Activated B cell treated with CpG ODN at 0.5 μM for 24 hours (primary cell): ENCODE measurements around the gene ZNF77. TPM values are rescaled to one million over a fixed set of nuclear protein-coding genes. Genes with fewer than 3 reads are reported as not detected.
"Not testable (repeated sequence)": the region's sequence is repeated elsewhere in the genome, so short reads cannot be mapped to it uniquely, and the experiment has no call there.

Source experiments
- ATAC-seq: fragments of 200-7000 bp; cut with Tn5 transposase; one replicate; pipeline ENCODE4 v1.10.0; 2021; ENCODE audit warnings: low read depth, mild to moderate bottlenecking, moderate library complexity
- CTCF ChIA-PET: fragments of 350-600 bp; sonication (Branson Sonifier 250); formaldehyde crosslinking; loops from one replicate; lab custom pipeline; 2021; ENCODE audit warnings: antibody characterized with exemption; lab: Charles Lee
- POLR2A ChIA-PET: fragments of 350-600 bp; sonication (Branson Sonifier 250); formaldehyde crosslinking; loops from one replicate; lab custom pipeline; 2021; ENCODE audit warnings: antibody characterized with exemption; lab: Charles Lee
- DNase-seq: peaks from one replicate; pipeline ENCODE4 v3.0.0; 2022
- H3K27ac Mint-ChIP-seq: one replicate; pipeline ENCODE4 v1.8.0; 2020; ENCODE audit warnings: mixed read lengths
- H3K27me3 Mint-ChIP-seq: one replicate; pipeline ENCODE4 v1.8.0; 2021; ENCODE audit warnings: mixed read lengths
- H3K36me3 Mint-ChIP-seq: one replicate; pipeline ENCODE4 v1.8.0; 2021; ENCODE audit warnings: low read depth, mixed read lengths
- H3K4me1 Mint-ChIP-seq: one replicate; pipeline ENCODE4 v1.8.0; 2021; ENCODE audit warnings: mixed read lengths
- H3K4me3 Mint-ChIP-seq: one replicate; pipeline ENCODE4 v1.8.0; 2020; ENCODE audit warnings: mild to moderate bottlenecking, mixed read lengths
- H3K9me3 Mint-ChIP-seq: one replicate; pipeline ENCODE4 v1.8.0; 2020; ENCODE audit warnings: mixed read lengths
- CTCF ChIP-seq: fragments of 200-600 bp; IDR thresholded peaks from one replicate; pipeline ENCODE4 v1.8.0; 2022; ENCODE audit warnings: antibody characterized with exemption, mild to moderate bottlenecking
- intact Hi-C: fragments of 100-400 bp; cut with micrococcal nuclease; formaldehyde crosslinking; loops from one replicate; pipeline ENCODE4 v1.15.1; 2024
- total RNA-seq: library from RNA; stranded (reverse); gene quantifications from 2 replicates; pipeline ENCODE4 v1.2.3, GENCODE V29; 2022

The ZNF77 gene
- total RNA-seq, 1 donor from 2014 or later = 6.7 TPM

- no peaks in the 10 kb centered on the region for H3K36me3 Mint-ChIP-seq
- ChIA-PET CTCF (no interaction called here), POLR2A (no interaction called here)
- no peak for TF ChIP-seq CTCF
- no peaks in the 10 kb centered on the region for H3K9me3 Mint-ChIP-seq
- DNase-seq = no peak
- no peaks in the 10 kb centered on the region for H3K27me3 Mint-ChIP-seq
- H3K4me3 Mint-ChIP-seq = no peak overlapping the region
- no peak for ATAC-seq
- H3K4me1 Mint-ChIP-seq = peaks cover 7% of the 10 kb centered on the region
- H3K27ac Mint-ChIP-seq = no peak overlapping the region
- intact Hi-C loops = no loop called here
Observed at GRCh38 chr19:2906631-2907195, 38.1 kb downstream of the ZNF77 start.

DNA sequence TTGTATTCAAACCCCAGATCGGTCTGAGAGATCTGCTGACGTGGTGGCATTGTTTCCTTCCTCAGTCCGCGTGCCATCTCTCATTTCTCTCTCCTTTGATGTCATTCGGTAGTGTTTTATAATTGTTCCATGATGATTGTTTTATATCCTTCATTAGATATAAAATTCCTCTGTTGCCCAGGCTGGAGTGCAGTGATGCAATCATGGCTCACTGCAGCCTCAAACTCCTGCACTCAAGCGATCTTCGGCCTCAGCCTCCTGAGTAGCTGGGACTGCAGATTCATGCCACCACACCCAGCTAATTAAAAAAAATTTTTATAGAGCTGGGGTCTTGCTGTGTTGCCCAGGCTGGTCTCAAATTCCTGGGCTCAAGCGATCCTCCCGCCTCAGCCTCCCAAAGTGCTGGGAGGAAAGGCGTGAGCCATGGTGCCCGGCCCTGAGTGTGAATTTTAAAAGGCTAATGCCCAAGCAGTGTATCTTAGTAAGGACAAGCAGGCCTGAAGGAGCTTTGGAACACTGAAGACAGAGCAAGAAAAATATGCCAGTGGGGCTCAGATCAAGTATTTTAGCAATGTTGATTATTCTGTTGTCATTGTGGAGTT is 38.8 kb downstream of the ZNF77 start:
- POLR2A ChIA-PET = no interaction called here
- CTCF ChIA-PET = no interaction called here

DNA sequence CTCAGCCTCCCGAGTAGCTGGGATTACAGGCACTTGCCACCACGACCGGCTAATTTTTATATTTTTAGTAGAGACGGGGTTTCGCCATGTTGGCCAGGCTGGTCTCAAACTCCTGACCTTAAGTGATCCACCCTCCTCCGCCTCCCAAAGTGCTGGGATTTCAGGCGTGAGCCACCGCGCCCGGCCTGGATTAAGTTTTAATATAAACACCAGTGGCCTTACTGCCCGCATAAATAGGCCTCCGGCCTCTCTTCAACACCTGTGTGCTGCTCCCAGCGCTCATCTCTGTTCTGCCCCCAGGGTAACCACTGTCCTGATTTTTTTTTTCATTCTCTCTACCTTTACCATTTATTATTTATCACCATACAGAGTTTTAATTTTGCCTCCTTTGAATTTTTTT is 41.4 kb downstream of the ZNF77 start:
- H3K36me3 Mint-ChIP-seq, H3K27ac Mint-ChIP-seq, ATAC-seq, DNase-seq, H3K27me3 Mint-ChIP-seq, H3K9me3 Mint-ChIP-seq, POLR2A ChIA-PET, H3K4me3 Mint-ChIP-seq, CTCF ChIA-PET: not testable (repeated sequence)
- intact Hi-C loops = loop anchor here (5.0 kb wide), 1 partner anchor 859 kb away; the partner anchor contains the start of genes APBA3 and MRPL54
- peaks cover 10% of the 10 kb centered on the region for H3K4me1 Mint-ChIP-seq

More for the DNA sequence above, 38.8 kb downstream of the ZNF77 start:
- no peak for TF ChIP-seq CTCF
- no peaks in the 10 kb centered on the region for H3K9me3 Mint-ChIP-seq
- no peaks in the 10 kb centered on the region for H3K27me3 Mint-ChIP-seq
- H3K27ac Mint-ChIP-seq = no peak overlapping the region
- DNase-seq (no peak), ATAC-seq (no peak)
- H3K36me3 Mint-ChIP-seq = no peaks in the 10 kb centered on the region
- no peak overlapping the region for H3K4me3 Mint-ChIP-seq
- peaks cover 10% of the 10 kb centered on the region for H3K4me1 Mint-ChIP-seq
- intact Hi-C loops = no loop called here

DNA sequence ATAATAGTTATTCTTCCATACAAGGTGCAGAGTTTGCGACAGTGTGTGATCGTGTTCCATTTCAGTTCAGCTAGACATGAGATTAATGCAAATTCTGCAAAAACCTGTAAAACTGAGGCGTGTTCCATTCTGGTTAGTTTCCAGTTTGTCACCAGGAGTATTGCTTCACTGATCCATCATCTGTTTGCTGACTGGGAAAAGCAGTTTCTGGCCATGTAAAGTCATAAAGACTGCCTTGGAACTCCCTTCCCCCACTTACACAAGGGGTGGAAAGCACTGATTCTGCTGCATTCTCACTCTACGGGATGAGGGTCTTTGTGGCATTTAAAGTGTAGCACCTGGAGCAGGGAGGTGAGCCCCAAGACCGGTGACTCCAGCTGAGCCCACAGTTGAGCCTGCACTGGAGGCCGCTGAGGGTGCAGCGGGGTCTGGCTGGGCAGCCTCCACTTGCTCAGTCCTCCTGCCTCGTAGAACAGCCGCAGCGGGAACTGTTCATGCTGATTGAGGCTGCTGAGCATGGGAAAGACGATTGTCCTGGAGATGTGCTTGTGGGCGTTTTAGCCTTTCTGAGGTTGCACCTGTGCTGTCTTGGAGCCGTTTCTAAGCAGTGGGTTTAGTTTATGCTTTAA is 42.1 kb downstream of the ZNF77 start:
- Mint-ChIP-seq H3K4me1 (peaks cover 10% of the 10 kb centered on the region), H3K9me3 (no peaks in the 10 kb centered on the region), H3K27ac (no peak overlapping the region), H3K36me3 (peaks cover 6% of the 10 kb centered on the region), H3K27me3 (no peaks in the 10 kb centered on the region), H3K4me3 (no peak overlapping the region)
- ChIA-PET CTCF (no interaction called here), POLR2A (no interaction called here)
- ATAC-seq = no peak
- intact Hi-C loops = loop anchor here (5.0 kb wide), 1 partner anchor 860 kb away; the partner anchor contains the start of genes APBA3 and MRPL54
- DNase-seq = no peak
- TF ChIP-seq CTCF = no peak

DNA sequence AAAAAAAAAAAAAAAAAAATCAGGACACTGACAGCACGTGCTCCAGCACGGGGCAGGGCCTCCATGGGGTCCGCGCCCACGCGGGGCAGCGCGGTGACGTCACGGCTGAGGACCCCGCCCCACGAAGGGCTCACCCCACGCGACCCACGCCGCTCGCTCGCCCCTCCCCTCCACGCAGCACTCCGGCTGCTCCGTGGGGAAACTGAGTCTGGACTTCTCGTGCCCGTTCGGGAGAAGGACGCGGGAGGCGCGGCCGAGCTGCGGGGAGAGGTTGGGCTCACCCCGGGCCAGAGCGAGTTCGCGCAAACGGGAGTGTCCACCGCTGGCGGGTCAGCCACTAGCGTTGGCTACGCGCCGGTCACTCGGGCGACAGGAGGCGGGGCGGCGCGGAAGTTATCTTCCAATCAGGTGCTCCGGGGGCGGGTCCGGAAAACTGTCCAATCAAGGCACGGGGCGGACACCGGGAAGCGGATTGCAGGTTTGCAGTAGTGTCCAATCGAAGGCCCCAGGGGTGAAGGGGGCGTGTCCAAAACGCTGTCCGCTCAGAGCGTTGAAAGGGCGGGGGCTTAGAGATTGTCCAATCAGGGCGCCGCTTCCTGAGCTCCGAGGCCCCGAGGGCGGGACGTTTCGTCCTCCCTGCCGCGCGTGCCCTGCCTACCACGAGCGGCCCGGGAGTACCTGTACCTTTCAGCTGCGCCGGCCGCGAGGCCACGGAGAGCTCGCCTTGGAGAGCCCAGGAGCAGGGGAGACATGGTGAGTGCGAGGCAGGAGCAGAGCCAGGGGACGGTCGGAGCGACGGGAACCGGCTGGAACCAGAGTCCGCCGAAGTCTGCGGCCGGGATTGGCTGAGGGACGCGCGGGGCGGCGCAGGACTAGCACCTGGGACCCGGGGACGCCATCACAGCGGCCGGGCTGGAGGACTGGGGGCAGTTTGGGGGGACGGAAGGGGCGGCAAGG is 44.2 kb downstream of the ZNF77 start, which contains the start of gene ZNF57:
ZNF57 (plus strand) TSS at position 633 of the 957 bp plus-strand sequence; CDS start at position 751, 118 bp downstream.
- peak; percentile 89 for DNase-seq
- Mint-ChIP-seq H3K27ac (peak within 1 kb of the TSS; percentile 87), H3K27me3 (no peaks in the 10 kb centered on the region), H3K9me3 (peaks cover 7% of the 10 kb centered on the region), H3K4me3 (peak within 1 kb of the TSS; percentile 99), H3K4me1 (peaks cover 10% of the 10 kb centered on the region), H3K36me3 (peaks cover 6% of the 10 kb centered on the region)
- intact Hi-C loops = loop anchor here (1.0 to 5.0 kb wide), 5 partner anchors 13 to 862 kb away; partner anchors contain the start of genes APBA3, MRPL54 and ZNF555
- no peak for TF ChIP-seq CTCF
- ChIA-PET POLR2A (interaction anchor here (0.5 to 3.0 kb wide), 15 partner anchors 12 to 842 kb away, joined by 3 to 17 read pairs (median 3); partner anchors contain the start of genes GADD45B, TLE6 and ZNF555), CTCF (interaction anchor here (0.9 kb wide), 1 partner anchor 13 kb away, joined by 4 read pairs; no protein-coding TSS in a partner anchor)
- peak; percentile 99 for ATAC-seq
